Measurements from ENCODE around the gene HSPD1. TPM values are rescaled to one million over a fixed set of nuclear protein-coding genes. Genes with fewer than 3 reads are reported as not detected.
A peak's percentile ranks its signal among the peaks of the same experiment; 100 is the strongest.

Gene HSPD1
- total and polyA plus RNA-seq, 10 of the 15 experiments (the other 5 are each of a cell fraction or from before 2014, with no cell fraction given), result 345 to 1,169 (median 695) TPM

GRCh38 chr2:197442857-197443256, 56.8 kb downstream of the HSPD1 start:
- H3K4me1 ChIP-seq (ENCODE audit: control insufficient read depth, insufficient read depth, low read length), result no peaks in the 10 kb centered on the region
- WGBS (ENCODE audit: insufficient coverage, insufficient replicate concordance, low lambda C conversion rate, missing lambda C conversion rate), result 58% methylated on average over 5 of the region's 5 CpGs
- no peaks in the 10 kb centered on the region for H3K36me3 ChIP-seq (ENCODE audit: control insufficient read depth in 2 of 2, insufficient read depth in 2 of 2, low read length in 1 of 2)
- ChIA-PET RAD21 (ENCODE audit: unreplicated experiment) (no interaction called here), POLR2A (interaction anchor here (0.6 kb wide), 1 partner anchor 315 kb away, joined by 3 read pairs; no protein-coding TSS in a partner anchor), SMC1A (ENCODE audit: uncharacterized antibody, unreplicated experiment) (no interaction called here), CTCF (interaction anchor here (0.8 kb wide), 1 partner anchor 10 kb away, joined by 4 read pairs; the partner anchor contains the start of gene COQ10B)
- no TSS peak for BruUV-seq (replicated peaks)
- no peak overlapping the region for H3K27ac ChIP-seq (ENCODE audit: control insufficient read depth, insufficient read depth)
- no peak overlapping the region for H3K4me2 ChIP-seq (ENCODE audit: control insufficient read depth, insufficient read depth)
- TF ChIP-seq EP300 (IDR thresholded peaks at IDR 0.05; ENCODE audit: borderline replicate concordance in 1 of 2, control insufficient read depth in 1 of 2, low read depth in 2 of 2, low read length in 2 of 2) (no peak), RAD51 (IDR thresholded peaks at IDR 0.05) (no peak), CEBPB (IDR thresholded peaks at IDR 0.05; ENCODE audit: borderline replicate concordance in 1 of 2, low read depth in 2 of 2, low read length in 2 of 2) (no peak), USF1 (IDR thresholded peaks at IDR 0.05; ENCODE audit: borderline replicate concordance, extremely low read length, insufficient read depth, low read depth, low read length) (no peak), SMC3 (IDR thresholded peaks at IDR 0.05; ENCODE audit: borderline replicate concordance, low read length) (no peak)
- TF ChIP-seq, protein P1, sequence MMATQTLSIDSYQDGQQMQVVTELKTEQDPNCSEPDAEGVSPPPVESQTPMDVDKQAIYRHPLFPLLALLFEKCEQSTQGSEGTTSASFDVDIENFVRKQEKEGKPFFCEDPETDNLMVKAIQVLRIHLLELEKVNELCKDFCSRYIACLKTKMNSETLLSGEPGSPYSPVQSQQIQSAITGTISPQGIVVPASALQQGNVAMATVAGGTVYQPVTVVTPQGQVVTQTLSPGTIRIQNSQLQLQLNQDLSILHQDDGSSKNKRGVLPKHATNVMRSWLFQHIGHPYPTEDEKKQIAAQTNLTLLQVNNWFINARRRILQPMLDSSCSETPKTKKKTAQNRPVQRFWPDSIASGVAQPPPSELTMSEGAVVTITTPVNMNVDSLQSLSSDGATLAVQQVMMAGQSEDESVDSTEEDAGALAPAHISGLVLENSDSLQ (IDR thresholded peaks at IDR 0.05), result no peak
- H3K9me3 ChIP-seq (replicated peaks; ENCODE audit: control insufficient read depth, insufficient read depth, low read length), result no peaks in the 10 kb centered on the region
- in situ Hi-C loops (cut with MboI), result no loop called here
- peak; percentile 24; the same call in 1 of the 3 replicates for ATAC-seq
- no peaks in the 10 kb centered on the region for H3K79me2 ChIP-seq (ENCODE audit: control insufficient read depth, insufficient read depth, low read length)
- H3K4me3 ChIP-seq, result no peak overlapping the region
- peak; percentile 74 for FAIRE-seq
- H3K9ac ChIP-seq (ENCODE audit: control insufficient read depth, insufficient read depth, low read length), result no peak overlapping the region
- DNase-seq (ENCODE audit: low read depth, low spot score), result no peak
- intact Hi-C loops (cut with micrococcal nuclease; ENCODE audit: unreplicated experiment), result no loop called here
- H2AFZ ChIP-seq (ENCODE audit: control insufficient read depth, low read depth, low read length), result no peak overlapping the region
- H4K20me1 ChIP-seq (ENCODE audit: control insufficient read depth, insufficient read depth), result no peaks in the 10 kb centered on the region
- no peaks in the 10 kb centered on the region for H3K27me3 ChIP-seq (replicated peaks in 1 of 2; ENCODE audit: control insufficient read depth in 2 of 2, insufficient read depth in 2 of 2, low read length in 1 of 2)
